OCI-LY1 (cell line): ENCODE results near the gene KRT3.

Experiments
- H2AFZ ChIP-seq: fragments of 200-600 bp; sonication (generic), shearing (Covaris generic); 2 replicates; pipeline ENCODE4 v1.6.0; 2014; ENCODE audit warnings: antibody characterized with exemption, mild to moderate bottlenecking, low read length
- H3F3A ChIP-seq: fragments of 200-600 bp; sonication (generic), shearing (Covaris generic); 2 replicates; pipeline ENCODE4 v1.6.0; 2014; ENCODE audit warnings: mild to moderate bottlenecking, antibody characterized with exemption, low read length, moderate library complexity; ENCODE audit not compliant: insufficient read depth
- H3K27ac ChIP-seq: fragments of 200-600 bp; sonication (generic); 2 replicates; pipeline ENCODE4 v1.5.1; 2014; ENCODE audit warnings: low read length, mixed run types, mild to moderate bottlenecking, low read depth; ENCODE audit not compliant: poor library complexity, severe bottlenecking
- H3K27me3 ChIP-seq: fragments of 200-600 bp; sonication (generic); 2 replicates; pipeline ENCODE4 v1.6.0; 2014; ENCODE audit warnings: antibody characterized with exemption, mild to moderate bottlenecking, low read length, moderate library complexity; ENCODE audit not compliant: insufficient read depth
- H3K36me3 ChIP-seq: fragments of 200-600 bp; sonication (generic); 2 replicates; pipeline ENCODE4 v1.6.1; 2014; ENCODE audit warnings: mild to moderate bottlenecking, antibody characterized with exemption, low read length, moderate library complexity, mixed read lengths; ENCODE audit not compliant: insufficient read depth
- H3K4me1 ChIP-seq: fragments of 200-600 bp; sonication (generic); 2 replicates; pipeline ENCODE4 v1.5.1; 2014; ENCODE audit warnings: mild to moderate bottlenecking, low read length, moderate library complexity; ENCODE audit not compliant: insufficient read depth, severe bottlenecking
- H3K4me2 ChIP-seq: fragments of 200-600 bp; sonication (generic), shearing (Covaris generic); 2 replicates; pipeline ENCODE4 v1.6.1; 2014; ENCODE audit warnings: low read length
- H3K4me3 ChIP-seq: fragments of 200-600 bp; sonication (generic); 2 replicates; pipeline ENCODE4 v1.5.1; 2014; ENCODE audit warnings: low read length, low read depth, mild to moderate bottlenecking, mixed read lengths; ENCODE audit not compliant: poor library complexity, severe bottlenecking
- H3K79me2 ChIP-seq: fragments of 200-600 bp; shearing (Covaris generic); 2 replicates; pipeline ENCODE4 v1.6.1; 2016; ENCODE audit warnings: mixed run types, low read length, mixed read lengths; ENCODE audit not compliant: insufficient read depth
- H3K9ac ChIP-seq: fragments of 200-600 bp; sonication (generic), shearing (Covaris generic); 2 replicates; pipeline ENCODE4 v1.6.1; 2014; ENCODE audit warnings: mild to moderate bottlenecking, low read length, mixed read lengths
- H3K9me2 ChIP-seq: fragments of 200-600 bp; sonication (generic), shearing (Covaris generic); 2 replicates; pipeline ENCODE4 v1.6.1; 2014; ENCODE audit warnings: low read depth, mild to moderate bottlenecking, low read length, mixed read lengths
- H3K9me3 ChIP-seq: fragments of 200-600 bp; shearing (Covaris generic); 2 replicates; pipeline ENCODE4 v1.6.1; 2014; ENCODE audit warnings: low read length, mixed read lengths
- H4K20me1 ChIP-seq: fragments of 200-600 bp; sonication (generic), shearing (Covaris generic); 2 replicates; pipeline ENCODE4 v1.6.0; 2016; ENCODE audit warnings: mild to moderate bottlenecking, low read length; ENCODE audit not compliant: insufficient read depth
- CTCF ChIP-seq: fragments of 200-600 bp; sonication (generic), shearing (Covaris generic); IDR thresholded peaks from 2 replicates; pipeline ENCODE4 v1.5.1; 2017; ENCODE audit warnings: mild to moderate bottlenecking, antibody characterized with exemption, low read length, moderate library complexity, mixed read lengths
- EZH2 ChIP-seq: fragments of 200-600 bp; sonication (generic), shearing (Covaris generic); IDR thresholded peaks from 2 replicates; pipeline ENCODE4 v1.8.0; 2017; ENCODE audit warnings: borderline replicate concordance, mixed run types, mild to moderate bottlenecking, antibody characterized with exemption, low read length, moderate library complexity, mixed read lengths

Gene KRT3

GRCh38 chr12:52832451-52832850 is 36.5 kb upstream of the KRT3 start:
- no peak for TF ChIP-seq EZH2
- TF ChIP-seq CTCF, result no peak
- Histone ChIP-seq H3K9ac (no peak overlapping the region), H3F3A (no peaks in the 10 kb centered on the region)

GRCh38 chr12:52831251-52831650 is 35.3 kb upstream of the KRT3 start:
- no peaks in the 10 kb centered on the region for H3K9me3 ChIP-seq
- H3K9me2 ChIP-seq, result no peaks in the 10 kb centered on the region
- no peak overlapping the region for H3K4me2 ChIP-seq
- no peaks in the 10 kb centered on the region for H3F3A ChIP-seq
- no peak overlapping the region for H3K27ac ChIP-seq
- no peaks in the 10 kb centered on the region for H4K20me1 ChIP-seq
- H3K4me3 ChIP-seq, result no peak overlapping the region
- no peak overlapping the region for H2AFZ ChIP-seq
- no peaks in the 10 kb centered on the region for H3K36me3 ChIP-seq
- peaks cover 9% of the 10 kb centered on the region; the same call in 1 of the 2 replicates for H3K27me3 ChIP-seq
- no peaks in the 10 kb centered on the region for H3K4me1 ChIP-seq
- no peaks in the 10 kb centered on the region for H3K79me2 ChIP-seq
- no peak overlapping the region for H3K9ac ChIP-seq
- TF ChIP-seq EZH2, result no peak
- TF ChIP-seq CTCF, result no peak

More at GRCh38 chr12:52832451-52832850, 36.5 kb upstream of the KRT3 start:
- Histone ChIP-seq H3K4me1 (no peaks in the 10 kb centered on the region), H3K9me2 (no peaks in the 10 kb centered on the region), H3K4me2 (no peak overlapping the region), H3K27me3 (peaks cover 9% of the 10 kb centered on the region; the same call in 1 of the 2 replicates), H3K27ac (no peak overlapping the region), H4K20me1 (no peaks in the 10 kb centered on the region), H3K9me3 (no peaks in the 10 kb centered on the region), H3K4me3 (no peak overlapping the region), H2AFZ (no peak overlapping the region), H3K79me2 (no peaks in the 10 kb centered on the region), H3K36me3 (no peaks in the 10 kb centered on the region)

- H3K4me1 ChIP-seq, result no peaks in the 10 kb centered on the region
- H2AFZ ChIP-seq, result no peak overlapping the region
- TF ChIP-seq CTCF, result no peak
- TF ChIP-seq EZH2, result no peak
- H3K36me3 ChIP-seq, result no peaks in the 10 kb centered on the region
- no peaks in the 10 kb centered on the region for H3F3A ChIP-seq
- no peak overlapping the region for H3K27ac ChIP-seq
- H3K4me3 ChIP-seq, result no peak overlapping the region
- no peaks in the 10 kb centered on the region for H3K9me3 ChIP-seq
- H3K79me2 ChIP-seq, result no peaks in the 10 kb centered on the region
- no peaks in the 10 kb centered on the region for H4K20me1 ChIP-seq
- peaks cover 4% of the 10 kb centered on the region; the same call in 1 of the 2 replicates for H3K27me3 ChIP-seq
- no peak overlapping the region for H3K9ac ChIP-seq
- no peak overlapping the region for H3K4me2 ChIP-seq
- no peaks in the 10 kb centered on the region for H3K9me2 ChIP-seq
These were observed 34.3 kb upstream of the KRT3 start for GRCh38 chr12:52829986-52830770.
